Astrocyte (in vitro differentiated cells and primary cell): ENCODE data around the gene CCDC71L. TPM values are rescaled to one million over a fixed set of nuclear protein-coding genes. Genes with fewer than 3 reads are reported as not detected.

Source experiments
- DNase-seq: peaks from one replicate; pipeline ENCODE4 v3.0.0-alpha.2; 2010; ENCODE audit warnings: low read depth
- FAIRE-seq: peaks from 2 replicates; lab custom pipeline; 2011; peaks lifted over from hg19 to GRCh38; lab: Jason Lieb, UNC
- H2AFZ ChIP-seq: 2 replicates; pipeline ENCODE4 v1.6.0; 2012; ENCODE audit warnings: low read depth, low read length, inconsistent platforms
- H3K27ac ChIP-seq: 2 replicates; pipeline ENCODE4 v1.5.1; 2011; ENCODE audit warnings: low read depth, low read length, inconsistent platforms
- H3K27me3 ChIP-seq: 2 replicates; pipeline ENCODE4 v1.6.0; 2011; ENCODE audit warnings: low read length, inconsistent platforms; ENCODE audit not compliant: insufficient read depth
- H3K36me3 ChIP-seq: 2 replicates; pipeline ENCODE4 v1.5.1; 2011; ENCODE audit warnings: low read length, inconsistent platforms; ENCODE audit not compliant: insufficient read depth
- H3K4me1 ChIP-seq: 2 replicates; pipeline ENCODE4 v1.5.1; 2011; ENCODE audit warnings: low read length, inconsistent platforms; ENCODE audit not compliant: insufficient read depth
- H3K4me2 ChIP-seq: 2 replicates; pipeline ENCODE4 v1.6.0; 2012; ENCODE audit warnings: low read length, inconsistent platforms
- H3K4me3 ChIP-seq: 2 replicates; pipeline ENCODE4 v1.5.1; 2011; ENCODE audit warnings: low read depth, mild to moderate bottlenecking, low read length, inconsistent platforms; ENCODE audit not compliant: insufficient read depth
- H3K79me2 ChIP-seq: 2 replicates; pipeline ENCODE4 v1.6.0; 2012; ENCODE audit warnings: mild to moderate bottlenecking, low read length, inconsistent platforms; ENCODE audit not compliant: insufficient read depth
- H3K9ac ChIP-seq: 2 replicates; pipeline ENCODE4 v1.6.0; 2012; ENCODE audit warnings: mild to moderate bottlenecking, low read length, inconsistent platforms
- H3K9me3 ChIP-seq: 2 replicates; pipeline ENCODE4 v1.5.1; 2012; ENCODE audit warnings: low read depth, mild to moderate bottlenecking, low read length, inconsistent platforms; ENCODE audit not compliant: insufficient read depth
- H4K20me1 ChIP-seq: 2 replicates; pipeline ENCODE4 v1.6.0; 2012; ENCODE audit warnings: low read length, inconsistent platforms; ENCODE audit not compliant: insufficient read depth
- H3K27ac Mint-ChIP-seq: one replicate; pipeline ENCODE4 v1.8.0; 2021; ENCODE audit warnings: mild to moderate bottlenecking, mixed read lengths; ENCODE audit not compliant: unreplicated experiment
- H3K27me3 Mint-ChIP-seq: one replicate; pipeline ENCODE4 v1.8.0; 2021; ENCODE audit warnings: low read depth, mixed read lengths; ENCODE audit not compliant: unreplicated experiment
- H3K36me3 Mint-ChIP-seq: one replicate; pipeline ENCODE4 v1.8.0; 2021; ENCODE audit warnings: low read depth, mixed read lengths; ENCODE audit not compliant: unreplicated experiment
- H3K4me1 Mint-ChIP-seq: one replicate; pipeline ENCODE4 v1.8.0; 2021; ENCODE audit warnings: low read depth, mixed read lengths; ENCODE audit not compliant: unreplicated experiment
- H3K4me3 Mint-ChIP-seq: one replicate; pipeline ENCODE4 v1.8.0; 2021; ENCODE audit warnings: mild to moderate bottlenecking, moderate library complexity, mixed read lengths; ENCODE audit not compliant: unreplicated experiment
- H3K9me3 Mint-ChIP-seq: one replicate; pipeline ENCODE4 v1.8.0; 2021; ENCODE audit warnings: mild to moderate bottlenecking, mixed read lengths; ENCODE audit not compliant: unreplicated experiment
- EZH2 ChIP-seq: IDR thresholded peaks from 2 replicates; pipeline ENCODE4 v1.6.1; 2012; ENCODE audit warnings: mild to moderate bottlenecking, low read length, inconsistent platforms; ENCODE audit not compliant: insufficient read depth
- total RNA-seq: library from RNA; stranded (reverse); gene quantifications from 2 replicates; pipeline ENCODE4 v1.2.1, GENCODE V29; 2021
- TF ChIP-seq, protein P1 (sequence below): IDR thresholded peaks from 2 replicates; pipeline ENCODE4 v1.5.1; 2011; ENCODE audit warnings: low read depth, mild to moderate bottlenecking, inconsistent platforms, low read length, moderate library complexity; ENCODE audit not compliant: insufficient read depth

Gene CCDC71L
- total RNA-seq, 1 donor from 2014 or later: 26.8 TPM

DNA sequence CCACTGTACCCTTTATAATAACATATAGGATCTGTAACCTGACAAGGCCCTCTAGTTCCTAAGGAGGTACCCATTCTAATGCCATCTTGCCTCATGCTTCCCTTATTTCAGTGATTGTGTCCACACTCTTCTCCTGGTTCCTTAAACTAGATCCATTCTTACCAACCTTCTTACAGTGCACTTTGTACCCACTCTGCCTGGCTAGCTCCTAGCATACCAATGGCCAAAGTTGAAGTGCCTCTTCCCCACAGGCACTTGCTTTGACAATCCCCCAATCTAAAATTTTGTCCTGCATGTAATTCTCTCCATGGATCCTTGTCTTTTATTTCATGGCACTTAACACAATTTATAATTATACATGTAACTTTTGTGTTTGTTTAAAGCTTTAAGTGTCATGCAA is 40.9 kb downstream of the CCDC71L start:
- Mint-ChIP-seq H3K4me3 (no peak overlapping the region), H3K4me1 (peaks cover 14% of the 10 kb centered on the region), H3K27me3 (no peaks in the 10 kb centered on the region), H3K36me3 (no peaks in the 10 kb centered on the region), H3K9me3 (peaks cover 7% of the 10 kb centered on the region), H3K27ac (no peak overlapping the region)
- Histone ChIP-seq H3K4me2 (no peak overlapping the region), H3K36me3 (no peaks in the 10 kb centered on the region), H3K9me3 (no peaks in the 10 kb centered on the region), H3K79me2 (no peaks in the 10 kb centered on the region), H3K4me3 (no peak overlapping the region), H3K27ac (no peak overlapping the region), H4K20me1 (no peaks in the 10 kb centered on the region), H3K4me1 (peaks cover 11% of the 10 kb centered on the region), H3K27me3 (no peaks in the 10 kb centered on the region), H3K9ac (no peak overlapping the region), H2AFZ (no peak overlapping the region)
- no peak for TF ChIP-seq EZH2
- TF ChIP-seq, protein P1, sequence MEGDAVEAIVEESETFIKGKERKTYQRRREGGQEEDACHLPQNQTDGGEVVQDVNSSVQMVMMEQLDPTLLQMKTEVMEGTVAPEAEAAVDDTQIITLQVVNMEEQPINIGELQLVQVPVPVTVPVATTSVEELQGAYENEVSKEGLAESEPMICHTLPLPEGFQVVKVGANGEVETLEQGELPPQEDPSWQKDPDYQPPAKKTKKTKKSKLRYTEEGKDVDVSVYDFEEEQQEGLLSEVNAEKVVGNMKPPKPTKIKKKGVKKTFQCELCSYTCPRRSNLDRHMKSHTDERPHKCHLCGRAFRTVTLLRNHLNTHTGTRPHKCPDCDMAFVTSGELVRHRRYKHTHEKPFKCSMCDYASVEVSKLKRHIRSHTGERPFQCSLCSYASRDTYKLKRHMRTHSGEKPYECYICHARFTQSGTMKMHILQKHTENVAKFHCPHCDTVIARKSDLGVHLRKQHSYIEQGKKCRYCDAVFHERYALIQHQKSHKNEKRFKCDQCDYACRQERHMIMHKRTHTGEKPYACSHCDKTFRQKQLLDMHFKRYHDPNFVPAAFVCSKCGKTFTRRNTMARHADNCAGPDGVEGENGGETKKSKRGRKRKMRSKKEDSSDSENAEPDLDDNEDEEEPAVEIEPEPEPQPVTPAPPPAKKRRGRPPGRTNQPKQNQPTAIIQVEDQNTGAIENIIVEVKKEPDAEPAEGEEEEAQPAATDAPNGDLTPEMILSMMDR: no peak
- FAIRE-seq (no peak), DNase-seq (no peak)

DNA sequence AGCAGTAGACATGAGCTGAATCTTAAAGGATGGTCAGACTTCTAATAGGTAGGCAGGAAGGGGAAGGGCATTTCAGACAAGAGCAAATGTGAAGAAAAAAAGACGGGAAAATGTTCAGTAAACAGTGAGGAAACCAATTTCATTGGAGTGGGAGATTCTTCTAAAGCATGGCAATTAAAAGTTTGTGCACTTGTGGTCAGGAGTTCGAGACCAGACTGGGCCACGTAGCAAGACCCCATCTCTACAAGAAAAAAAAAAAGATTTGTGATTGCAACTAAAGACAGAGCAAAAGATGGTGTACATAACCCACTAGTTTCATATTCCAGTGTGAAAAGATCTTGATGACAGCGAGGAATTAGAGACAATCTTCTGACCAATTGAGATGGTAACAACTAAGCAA is 41.7 kb downstream of the CCDC71L start:
- no peak overlapping the region for H3K9ac ChIP-seq
- no peak for FAIRE-seq
- no peaks in the 10 kb centered on the region for H4K20me1 ChIP-seq
- no peak overlapping the region for H3K4me2 ChIP-seq
- DNase-seq: no peak
- Mint-ChIP-seq H3K27me3 (no peaks in the 10 kb centered on the region), H3K27ac (no peak overlapping the region), H3K9me3 (peaks cover 7% of the 10 kb centered on the region), H3K4me3 (no peak overlapping the region), H3K36me3 (no peaks in the 10 kb centered on the region), H3K4me1 (peaks cover 17% of the 10 kb centered on the region)
- H2AFZ ChIP-seq: no peak overlapping the region
- H3K79me2 ChIP-seq: no peaks in the 10 kb centered on the region
- H3K36me3 ChIP-seq: no peaks in the 10 kb centered on the region
- no peak overlapping the region for H3K27ac ChIP-seq
- no peaks in the 10 kb centered on the region for H3K9me3 ChIP-seq
- H3K4me3 ChIP-seq: no peak overlapping the region
- H3K4me1 ChIP-seq: peaks cover 7% of the 10 kb centered on the region
- H3K27me3 ChIP-seq: no peaks in the 10 kb centered on the region
- TF ChIP-seq EZH2: no peak
- TF ChIP-seq, protein P1: no peak

DNA sequence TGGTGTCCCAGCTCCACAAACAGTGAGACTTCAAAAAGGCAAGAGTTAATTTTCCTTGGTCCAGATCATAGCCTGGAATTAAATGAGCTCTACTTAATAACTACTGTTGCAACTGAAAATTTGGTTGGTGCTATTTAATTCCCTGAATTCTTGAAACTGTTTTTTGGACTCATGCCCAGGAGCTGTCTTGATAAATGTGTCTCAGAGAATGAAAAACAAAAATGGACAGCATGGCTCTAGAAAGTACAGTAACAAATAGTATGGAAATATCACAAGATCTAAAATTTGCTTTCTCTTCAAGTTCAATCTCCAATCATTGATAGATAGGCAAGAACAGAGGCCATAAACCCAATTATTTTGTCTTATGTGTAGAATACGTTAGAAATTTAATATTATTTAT is 42.5 kb downstream of the CCDC71L start:
- no peak overlapping the region for H3K9ac ChIP-seq
- H3K4me3 Mint-ChIP-seq: no peak overlapping the region
- peaks cover 7% of the 10 kb centered on the region for H3K9me3 Mint-ChIP-seq
- no peak overlapping the region for H2AFZ ChIP-seq
- FAIRE-seq (no peak), DNase-seq (peak; percentile 71)
- no peak overlapping the region for H3K4me2 ChIP-seq
- no peaks in the 10 kb centered on the region for H3K9me3 ChIP-seq
- no peak for TF ChIP-seq EZH2
- TF ChIP-seq, protein P1: no peak
- H3K79me2 ChIP-seq: no peaks in the 10 kb centered on the region
- H3K27ac ChIP-seq: no peak overlapping the region
- no peaks in the 10 kb centered on the region for H3K27me3 Mint-ChIP-seq
- no peaks in the 10 kb centered on the region for H4K20me1 ChIP-seq
- H3K27ac Mint-ChIP-seq: no peak overlapping the region
- H3K36me3 Mint-ChIP-seq: no peaks in the 10 kb centered on the region
- H3K4me1 Mint-ChIP-seq: peaks cover 17% of the 10 kb centered on the region
- H3K27me3 ChIP-seq: no peaks in the 10 kb centered on the region
- H3K4me1 ChIP-seq: peaks cover 2% of the 10 kb centered on the region
- no peak overlapping the region for H3K4me3 ChIP-seq
- no peaks in the 10 kb centered on the region for H3K36me3 ChIP-seq
